Loucy (cell line): ENCODE results near the gene ZNF287.

Experiments
- CTCF ChIP-seq: fragments of 200-600 bp; sonication (generic); conservative IDR thresholded peaks from 2 replicates; pipeline ENCODE4 v1.5.1; 2014; ENCODE audit warnings: mild to moderate bottlenecking, antibody characterized with exemption, low read length
- EZH2phosphoT487 ChIP-seq: fragments of 200-600 bp; IDR thresholded peaks from 2 replicates; pipeline ENCODE4 v1.6.1; 2018; ENCODE audit warnings: antibody characterized with exemption, mild to moderate bottlenecking, moderate library complexity, borderline replicate concordance

DNA sequence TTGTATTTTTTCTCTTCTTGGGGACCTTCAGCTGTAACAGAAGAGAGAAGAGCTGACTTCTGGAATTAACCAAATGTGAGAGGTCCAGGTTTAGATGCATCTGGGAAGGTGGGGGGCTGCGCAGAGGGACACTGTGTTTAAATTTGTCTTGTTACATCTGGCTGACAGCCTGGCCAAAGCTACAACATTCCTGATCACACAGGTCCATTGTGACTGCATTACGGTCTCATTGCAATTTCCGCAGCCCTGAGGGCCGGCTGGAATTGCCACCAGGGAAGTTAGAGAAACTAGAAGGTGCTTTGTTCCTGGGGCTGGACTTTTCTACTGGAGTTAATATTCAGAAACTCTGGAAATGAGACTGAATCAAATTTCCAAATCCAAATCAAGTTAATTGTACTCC is 39.1 kb downstream of the ZNF287 start:
- TF ChIP-seq EZH2phosphoT487 (no peak), CTCF (no peak)
